GM19395 (cell line): ENCODE measurements around the gene CDC42EP3.

Experiments used
- ATAC-seq: cut with Tn5 transposase; IDR thresholded peaks from one replicate; pipeline ENCODE4 v1.9.1; 2021; ENCODE audit warnings: mild to moderate bottlenecking, moderate library complexity; ENCODE audit not compliant: unreplicated experiment

CDC42EP3 gene

GRCh38 chr2:37671009-37671815 is at the start of gene CDC42EP3:
CDC42EP3 (minus strand) TSS chr2:37671642; CDS start chr2:37646587, 25,055 bp downstream.
- peak; percentile 47 for ATAC-seq

- no peak for ATAC-seq
Measured at GRCh38 chr2:37721201-37721560, 49.7 kb upstream of the CDC42EP3 start.

- ATAC-seq, result no peak
Measured at GRCh38 chr2:37720533-37721200, 49.2 kb upstream of the CDC42EP3 start.

GRCh38 chr2:37718515-37719161 is 47.2 kb upstream of the CDC42EP3 start:
- no peak for ATAC-seq

GRCh38 chr2:37713258-37713700 is 41.8 kb upstream of the CDC42EP3 start:
- ATAC-seq, result no peak

GRCh38 chr2:37711831-37712230 is 40.4 kb upstream of the CDC42EP3 start:
- peak; percentile 13 for ATAC-seq

GRCh38 chr2:37711308-37711731 is 39.9 kb upstream of the CDC42EP3 start:
- ATAC-seq, result peak; percentile 77

GRCh38 chr2:37709111-37709510 is 37.7 kb upstream of the CDC42EP3 start:
- no peak for ATAC-seq

- ATAC-seq, result no peak
Measured at GRCh38 chr2:37708146-37708545, 36.7 kb upstream of the CDC42EP3 start.

GRCh38 chr2:37707393-37707792 is 36.0 kb upstream of the CDC42EP3 start:
- no peak for ATAC-seq

- ATAC-seq, result no peak
Measured at GRCh38 chr2:37706334-37707183, 35.1 kb upstream of the CDC42EP3 start.

GRCh38 chr2:37705191-37705590 is 33.7 kb upstream of the CDC42EP3 start:
- ATAC-seq, result no peak

GRCh38 chr2:37698931-37699481 is 27.6 kb upstream of the CDC42EP3 start:
- ATAC-seq, result no peak

GRCh38 chr2:37695336-37695735 is 23.9 kb upstream of the CDC42EP3 start:
- ATAC-seq, result no peak

GRCh38 chr2:37692711-37693110 is 21.3 kb upstream of the CDC42EP3 start:
- no peak for ATAC-seq

- ATAC-seq, result no peak
Measured at GRCh38 chr2:37689751-37690150, 18.3 kb upstream of the CDC42EP3 start.

- no peak for ATAC-seq
Measured at GRCh38 chr2:37688771-37689468, 17.5 kb upstream of the CDC42EP3 start.

GRCh38 chr2:37686792-37687526 is 15.5 kb upstream of the CDC42EP3 start:
- ATAC-seq, result no peak

- no peak for ATAC-seq
Measured at GRCh38 chr2:37684809-37685208, 13.4 kb upstream of the CDC42EP3 start.
